ENCODE data around the gene PHKB.
"Not testable (repeated sequence)": the region's sequence is repeated elsewhere in the genome, so short reads cannot be mapped to it uniquely, and the experiment has no call there.

The PHKB gene

GRCh38 chr16:47627721-47628120 is 166.6 kb downstream of the PHKB start:
- no peak for DNase-seq

GRCh38 chr16:47631131-47631530 is 170.0 kb downstream of the PHKB start:
- DNase-seq: no peak

- DNase-seq: no peak
Measured at GRCh38 chr16:47634126-47634525, 173.0 kb downstream of the PHKB start.

- no peak for DNase-seq
Measured at GRCh38 chr16:47634727-47635126, 173.6 kb downstream of the PHKB start.

GRCh38 chr16:47636501-47637099 is 175.5 kb downstream of the PHKB start:
- no peak for DNase-seq

GRCh38 chr16:47638175-47638574 is 177.0 kb downstream of the PHKB start:
- DNase-seq: no peak

GRCh38 chr16:47640661-47641060 is 179.5 kb downstream of the PHKB start:
- DNase-seq: no peak

GRCh38 chr16:47643323-47644000 is 182.3 kb downstream of the PHKB start:
- no peak for DNase-seq

GRCh38 chr16:47644166-47644565 is 183.0 kb downstream of the PHKB start:
- no peak for DNase-seq

- DNase-seq: no peak
Measured at GRCh38 chr16:47644661-47645060, 183.5 kb downstream of the PHKB start.

- DNase-seq: no peak
Measured at GRCh38 chr16:47646914-47647313, 185.8 kb downstream of the PHKB start.

GRCh38 chr16:47657032-47657431 is 195.9 kb downstream of the PHKB start:
- no peak for DNase-seq

- no peak for DNase-seq
Measured at GRCh38 chr16:47657977-47658376, 196.8 kb downstream of the PHKB start.

- DNase-seq: no peak
Measured at GRCh38 chr16:47660540-47660939, 199.4 kb downstream of the PHKB start.

- DNase-seq: no peak
Measured at GRCh38 chr16:47664653-47665325, 203.7 kb downstream of the PHKB start.

GRCh38 chr16:47666434-47666833 is 205.3 kb downstream of the PHKB start:
- DNase-seq: no peak

GRCh38 chr16:47667956-47668355 is 206.8 kb downstream of the PHKB start:
- no peak for DNase-seq

GRCh38 chr16:47672475-47672874 is 211.3 kb downstream of the PHKB start:
- DNase-seq: no peak

GRCh38 chr16:47676635-47677177 is 215.6 kb downstream of the PHKB start:
- DNase-seq: no peak

GRCh38 chr16:47681571-47681970 is 220.4 kb downstream of the PHKB start:
- DNase-seq: not testable (repeated sequence)

GRCh38 chr16:47687694-47688093 is 226.6 kb downstream of the PHKB start:
- DNase-seq: no peak

- no peak for DNase-seq
Measured at GRCh38 chr16:47693226-47693625, 232.1 kb downstream of the PHKB start.

- DNase-seq: no peak
Measured at GRCh38 chr16:47694543-47694942, 233.4 kb downstream of the PHKB start.

GRCh38 chr16:47695756-47696155 is 234.6 kb downstream of the PHKB start:
- no peak for DNase-seq
